CD4-positive, alpha-beta T cell treated with Interleukin-10 for 1 hour (primary cell): ENCODE data around the gene CTSA.
"Not testable (repeated sequence)": the region's sequence is repeated elsewhere in the genome, so short reads cannot be mapped to it uniquely, and the experiment has no call there.

Experiments used
- DNase-seq: peaks from one replicate; pipeline ENCODE4 v3.0.0-alpha.2; 2020

The CTSA gene

GRCh38 chr20:45867136-45867818 lies 23.9 kb upstream of the CTSA start:
- no peak for DNase-seq

- DNase-seq, result no peak
These were observed 23.3 kb upstream of the CTSA start for GRCh38 chr20:45867819-45868176.

- no peak for DNase-seq
These were observed 18.5 kb upstream of the CTSA start for GRCh38 chr20:45872626-45873025.

- no peak for DNase-seq
These were observed 17.6 kb upstream of the CTSA start for GRCh38 chr20:45873409-45874103.

- DNase-seq, result not testable (repeated sequence)
These were observed 17.0 kb upstream of the CTSA start for GRCh38 chr20:45874104-45874481.

GRCh38 chr20:45874576-45874975 lies 16.6 kb upstream of the CTSA start:
- no peak for DNase-seq

GRCh38 chr20:45878076-45878761 lies 12.9 kb upstream of the CTSA start:
- no peak for DNase-seq

GRCh38 chr20:45880988-45881788 lies 9.9 kb upstream of the CTSA start, which contains the start of gene ZSWIM1:
Gene ZSWIM1, plus strand, starts transcription at chr20:45881227. Its CDS starts 1,366 bp downstream, at chr20:45882593.
- peak; percentile 99 for DNase-seq

- no peak for DNase-seq
These were observed 8.6 kb upstream of the CTSA start for GRCh38 chr20:45882469-45883099.

- no peak for DNase-seq
These were observed 8.1 kb upstream of the CTSA start for GRCh38 chr20:45883100-45883469.

- DNase-seq, result no peak
These were observed 4.4 kb upstream of the CTSA start for GRCh38 chr20:45886590-45887345.

- no peak for DNase-seq
These were observed 3.8 kb upstream of the CTSA start, which contains the start of gene SPATA25 for GRCh38 chr20:45887346-45887715. Gene SPATA25, minus strand, starts transcription at chr20:45887622. Its CDS starts 32 bp downstream, at chr20:45887590.

- no peak for DNase-seq
These were observed 2.5 kb upstream of the CTSA start for GRCh38 chr20:45888681-45889080.

GRCh38 chr20:45890077-45890984 lies 804 bp upstream of the CTSA start:
- DNase-seq, result peak; percentile 48

- DNase-seq, result no peak
These were observed 1.1 kb downstream of the CTSA start for GRCh38 chr20:45892049-45892825.

- DNase-seq, result peak; percentile 26
These were observed 1.8 kb downstream of the CTSA start for GRCh38 chr20:45892828-45893500.

GRCh38 chr20:45893831-45894230 lies 2.7 kb downstream of the CTSA start:
- no peak for DNase-seq

GRCh38 chr20:45894797-45895196 lies 3.7 kb downstream of the CTSA start:
- DNase-seq, result no peak

GRCh38 chr20:45896641-45897161 lies 5.6 kb downstream of the CTSA start:
- no peak for DNase-seq
